Activated CD8-positive, alpha-beta T cell treated with anti-CD3 and anti-CD28 coated beads for 36 hours (primary cell): ENCODE data around the gene AK4. TPM values are rescaled to one million over a fixed set of nuclear protein-coding genes. Genes with fewer than 3 reads are reported as not detected.
A peak's percentile ranks its signal among the peaks of the same experiment; 100 is the strongest.

Experiments
- ATAC-seq: fragments of 200-7000 bp; cut with Tn5 transposase; one replicate; pipeline ENCODE4 v1.10.0; 2021; ENCODE audit warnings: mild to moderate bottlenecking, moderate library complexity
- CTCF ChIA-PET: fragments of 350-600 bp; sonication (Branson Sonifier 250); formaldehyde crosslinking; loops from one replicate; lab custom pipeline; 2021; ENCODE audit warnings: antibody characterized with exemption; lab: Charles Lee
- POLR2A ChIA-PET: fragments of 350-600 bp; sonication (Branson Sonifier 250); formaldehyde crosslinking; loops from one replicate; lab custom pipeline; 2021; ENCODE audit warnings: antibody characterized with exemption; lab: Charles Lee
- DNase-seq: peaks from one replicate; pipeline ENCODE4 v3.0.0-alpha.2; 2020
- H3K27ac Mint-ChIP-seq: one replicate; pipeline ENCODE4 v1.8.0; 2021; ENCODE audit warnings: mild to moderate bottlenecking, mixed read lengths
- H3K27me3 Mint-ChIP-seq: one replicate; pipeline ENCODE4 v1.8.0; 2021; ENCODE audit warnings: mixed read lengths
- H3K36me3 Mint-ChIP-seq: one replicate; pipeline ENCODE4 v1.8.0; 2021; ENCODE audit warnings: low read depth, mixed read lengths
- H3K4me1 Mint-ChIP-seq: one replicate; pipeline ENCODE4 v1.8.0; 2021; ENCODE audit warnings: low read depth, mixed read lengths
- H3K4me3 Mint-ChIP-seq: one replicate; pipeline ENCODE4 v1.8.0; 2021; ENCODE audit warnings: mild to moderate bottlenecking, moderate library complexity, mixed read lengths
- H3K9me3 Mint-ChIP-seq: one replicate; pipeline ENCODE4 v1.8.0; 2021; ENCODE audit warnings: mixed read lengths
- CTCF ChIP-seq: fragments of 200-600 bp; IDR thresholded peaks from one replicate; pipeline ENCODE4 v1.8.0; 2022; ENCODE audit warnings: antibody characterized with exemption, mild to moderate bottlenecking
- intact Hi-C: fragments of 100-400 bp; cut with micrococcal nuclease; formaldehyde crosslinking; loops from one replicate; pipeline ENCODE4 v1.10.0; 2022
- total RNA-seq, 2 experiments: library from RNA; stranded (reverse); gene quantifications; one replicate each; pipeline ENCODE4 v1.2.3, GENCODE V29; 2021

Gene AK4
- total RNA-seq, 2 experiments from 2014 or later: 151 to 156 TPM

GRCh38 chr1:65189576-65190115, 41.6 kb downstream of the AK4 start:
- ChIA-PET POLR2A (no interaction called here), CTCF (interaction anchor here (0.9 kb wide), 1 partner anchor 20 kb away, joined by 3 read pairs; no protein-coding TSS in a partner anchor)
- no peak overlapping the region for H3K27ac Mint-ChIP-seq
- DNase-seq: no peak
- peaks cover 29% of the 10 kb centered on the region for H3K36me3 Mint-ChIP-seq
- H3K4me1 Mint-ChIP-seq: no peaks in the 10 kb centered on the region
- H3K27me3 Mint-ChIP-seq: no peaks in the 10 kb centered on the region
- no peak for ATAC-seq
- intact Hi-C loops: no loop called here
- TF ChIP-seq CTCF: no peak
- no peaks in the 10 kb centered on the region for H3K9me3 Mint-ChIP-seq
- H3K4me3 Mint-ChIP-seq: no peak overlapping the region

GRCh38 chr1:65190229-65190628, 42.2 kb downstream of the AK4 start:
- no peaks in the 10 kb centered on the region for H3K9me3 Mint-ChIP-seq
- TF ChIP-seq CTCF: no peak
- intact Hi-C loops: no loop called here
- DNase-seq (no peak), ATAC-seq (no peak)
- POLR2A ChIA-PET: no interaction called here
- no peak overlapping the region for H3K4me3 Mint-ChIP-seq
- no peaks in the 10 kb centered on the region for H3K4me1 Mint-ChIP-seq
- no peaks in the 10 kb centered on the region for H3K27me3 Mint-ChIP-seq
- peaks cover 29% of the 10 kb centered on the region for H3K36me3 Mint-ChIP-seq
- CTCF ChIA-PET: interaction anchor here (0.9 kb wide), 1 partner anchor 19 kb away, joined by 3 read pairs; no protein-coding TSS in a partner anchor
- no peak overlapping the region for H3K27ac Mint-ChIP-seq

GRCh38 chr1:65193129-65193695, 45.2 kb downstream of the AK4 start:
- ChIA-PET POLR2A (no interaction called here), CTCF (no interaction called here)
- Mint-ChIP-seq H3K36me3 (peaks cover 40% of the 10 kb centered on the region), H3K9me3 (no peaks in the 10 kb centered on the region), H3K27ac (no peak overlapping the region), H3K4me1 (peaks cover 8% of the 10 kb centered on the region), H3K27me3 (no peaks in the 10 kb centered on the region), H3K4me3 (no peak overlapping the region)
- DNase-seq (no peak), ATAC-seq (no peak)
- TF ChIP-seq CTCF: no peak
- intact Hi-C loops: no loop called here

GRCh38 chr1:65195495-65196417, 47.8 kb downstream of the AK4 start:
- no peak overlapping the region for H3K4me3 Mint-ChIP-seq
- intact Hi-C loops: no loop called here
- no peak for TF ChIP-seq CTCF
- H3K27me3 Mint-ChIP-seq: no peaks in the 10 kb centered on the region
- DNase-seq (no peak), ATAC-seq (peak; percentile 13)
- ChIA-PET CTCF (interaction anchor here (1.1 kb wide), 1 partner anchor 9 kb away, joined by 3 read pairs; no protein-coding TSS in a partner anchor), POLR2A (no interaction called here)
- H3K9me3 Mint-ChIP-seq: no peaks in the 10 kb centered on the region
- H3K4me1 Mint-ChIP-seq: peaks cover 8% of the 10 kb centered on the region
- H3K36me3 Mint-ChIP-seq: peaks cover 45% of the 10 kb centered on the region
- H3K27ac Mint-ChIP-seq: no peak overlapping the region
